ENCODE data around the gene VWA1. TPM values are rescaled to one million over a fixed set of nuclear protein-coding genes. Genes with fewer than 3 reads are reported as not detected.

Gene VWA1
- total RNA-seq, 1 donor from 2014 or later, result 17.1 TPM

Other genes with a start within 250 kb of the VWA1 start
- 0.32 TPM for gene TNFRSF18, start 229.1 kb upstream of the VWA1 start, total RNA-seq
- 2.1 TPM for gene TNFRSF4, start 221.5 kb upstream of the VWA1 start, total RNA-seq
- gene SDF4, start 203.7 kb upstream of the VWA1 start, total RNA-seq, result 110 TPM
- gene B3GALT6, start 203.5 kb upstream of the VWA1 start, total RNA-seq, result 8.6 TPM
- gene C1QTNF12, start 189.0 kb upstream of the VWA1 start, total RNA-seq, result 0.51 TPM
- gene UBE2J2, start 161.8 kb upstream of the VWA1 start, total RNA-seq, result 34.7 TPM
- gene SCNN1D, start 155.3 kb upstream of the VWA1 start, total RNA-seq, result 2.6 TPM
- gene ACAP3, start 127.8 kb upstream of the VWA1 start, total RNA-seq, result 56.3 TPM
- gene PUSL1, start 127.1 kb upstream of the VWA1 start, total RNA-seq, result 10.6 TPM
- gene INTS11, start 111.0 kb upstream of the VWA1 start, total RNA-seq, result 70.9 TPM
- gene CPTP, start 110.9 kb upstream of the VWA1 start, total RNA-seq, result 113 TPM
- 0.40 TPM for gene TAS1R3, start 104.4 kb upstream of the VWA1 start, total RNA-seq
- gene DVL1, start 86.3 kb upstream of the VWA1 start, total RNA-seq, result 126 TPM
- 21.7 TPM for gene MXRA8, start 77.1 kb upstream of the VWA1 start, total RNA-seq
- 271 TPM for gene AURKAIP1, start 60.5 kb upstream of the VWA1 start, total RNA-seq
- gene CCNL2, start 36.4 kb upstream of the VWA1 start, total RNA-seq, result 45.7 TPM
- gene MRPL20, start 28.4 kb upstream of the VWA1 start, total RNA-seq, result 144 TPM
- 1.8 TPM for gene ANKRD65, start 14.4 kb upstream of the VWA1 start, total RNA-seq
- 0.94 TPM for gene ATAD3C, start 14.0 kb downstream of the VWA1 start, total RNA-seq
- 7.9 TPM for gene ATAD3B, start 36.1 kb downstream of the VWA1 start, total RNA-seq
- 18.5 TPM for gene ATAD3A, start 76.5 kb downstream of the VWA1 start, total RNA-seq
- 7.5 TPM for gene TMEM240, start 104.9 kb downstream of the VWA1 start, total RNA-seq
- 106 TPM for gene SSU72, start 139.2 kb downstream of the VWA1 start, total RNA-seq
- 2.0 TPM for gene FNDC10, start 164.4 kb downstream of the VWA1 start, total RNA-seq
- gene MIB2, start 179.8 kb downstream of the VWA1 start, total RNA-seq, result 110 TPM
- gene MMP23B, start 196.5 kb downstream of the VWA1 start, total RNA-seq, result 25.1 TPM
- gene CDK11B, start 223.3 kb downstream of the VWA1 start, total RNA-seq, result 23.6 TPM